WTC11 (cell line): ENCODE measurements around the gene WWOX. TPM values are rescaled to one million over a fixed set of nuclear protein-coding genes. Genes with fewer than 3 reads are reported as not detected.

ENCODE experiments used
- ATAC-seq: fragments of 200-7000 bp; cut with Tn5 transposase; 2 replicates; pipeline ENCODE4 v1.10.0; 2021; ENCODE audit warnings: mild to moderate bottlenecking, moderate library complexity
- CTCF ChIA-PET: fragments of 300-600 bp; sonication (Branson Sonifier 250); formaldehyde crosslinking; loops from one replicate; lab custom pipeline; 2021; ENCODE audit warnings: antibody characterized with exemption; lab: Charles Lee
- POLR2A ChIA-PET: fragments of 350-600 bp; sonication (Branson Sonifier 250); formaldehyde crosslinking; loops from one replicate; lab custom pipeline; 2021; ENCODE audit warnings: antibody characterized with exemption; lab: Charles Lee
- DNase-seq: peaks from one replicate; pipeline ENCODE4 v3.0.0; 2021; ENCODE audit warnings: low spot score
- H3K27ac Mint-ChIP-seq: 2 replicates; pipeline ENCODE4 v1.8.0; 2021; ENCODE audit warnings: mixed read lengths
- H3K27me3 Mint-ChIP-seq: 2 replicates; pipeline ENCODE4 v1.8.0; 2021; ENCODE audit warnings: low read depth, mild to moderate bottlenecking, moderate library complexity, mixed read lengths
- H3K36me3 Mint-ChIP-seq: 2 replicates; pipeline ENCODE4 v1.8.0; 2021; ENCODE audit warnings: mixed read lengths
- H3K4me1 Mint-ChIP-seq: 2 replicates; pipeline ENCODE4 v1.8.0; 2022; ENCODE audit warnings: mixed read lengths
- H3K4me3 Mint-ChIP-seq: 2 replicates; pipeline ENCODE4 v1.8.0; 2021; ENCODE audit warnings: mild to moderate bottlenecking, moderate library complexity, mixed read lengths
- H3K9me3 Mint-ChIP-seq: 2 replicates; pipeline ENCODE4 v1.8.0; 2021; ENCODE audit warnings: mixed read lengths
- ATF1 ChIP-seq: sonication (generic); formaldehyde crosslinking; IDR thresholded peaks from 2 replicates; pipeline ENCODE4 v1.8.1; 2023; ENCODE audit warnings: mild to moderate bottlenecking, moderate library complexity, missing genetic modification reagents
- ATF6 ChIP-seq: sonication (generic); formaldehyde crosslinking; IDR thresholded peaks from 2 replicates; pipeline ENCODE4 v1.8.1; 2023; ENCODE audit warnings: mild to moderate bottlenecking, missing genetic modification reagents
- FOXK1 ChIP-seq: sonication (generic); formaldehyde crosslinking; IDR thresholded peaks from 2 replicates; pipeline ENCODE4 v1.8.0; 2022; ENCODE audit warnings: mild to moderate bottlenecking, moderate library complexity, missing genetic modification reagents
- JUN ChIP-seq: sonication (generic); formaldehyde crosslinking; IDR thresholded peaks from 2 replicates; pipeline ENCODE4 v1.8.0; 2023; ENCODE audit warnings: mild to moderate bottlenecking, missing genetic modification reagents
- NFATC4 ChIP-seq: fragments of 250-450 bp; sonication (Bioruptor Pico); IDR thresholded peaks from 2 replicates; pipeline ENCODE4 v1.9.0; 2021; ENCODE audit warnings: mild to moderate bottlenecking
- NR3C1 ChIP-seq: sonication (generic); formaldehyde crosslinking; conservative IDR thresholded peaks from 2 replicates; pipeline ENCODE4 v1.8.1; 2023; ENCODE audit warnings: low read depth, mild to moderate bottlenecking, missing genetic modification reagents
- PRDM15 ChIP-seq: sonication (generic); formaldehyde crosslinking; IDR thresholded peaks from 2 replicates; pipeline ENCODE4 v1.8.0; 2022; ENCODE audit warnings: missing genetic modification reagents
- TP53 ChIP-seq: sonication (generic); formaldehyde crosslinking; IDR thresholded peaks from 2 replicates; pipeline ENCODE4 v1.8.1; 2023; ENCODE audit warnings: mild to moderate bottlenecking, missing genetic modification reagents
- ZBTB21 ChIP-seq: sonication (generic); formaldehyde crosslinking; IDR thresholded peaks from 2 replicates; pipeline ENCODE4 v1.8.1; 2023; ENCODE audit warnings: mild to moderate bottlenecking, missing genetic modification reagents, borderline replicate concordance
- ZNF232 ChIP-seq: sonication (generic); formaldehyde crosslinking; IDR thresholded peaks from 2 replicates; pipeline ENCODE4 v1.8.0; 2022; ENCODE audit warnings: mild to moderate bottlenecking, missing genetic modification reagents
- ZNF281 ChIP-seq: sonication (generic); formaldehyde crosslinking; IDR thresholded peaks from 2 replicates; pipeline ENCODE4 v1.8.0; 2023; ENCODE audit warnings: mild to moderate bottlenecking, missing genetic modification reagents
- ZNF671 ChIP-seq: fragments of 250-450 bp; sonication (Bioruptor Pico); IDR thresholded peaks from 2 replicates; pipeline ENCODE4 v1.8.0; 2021; ENCODE audit warnings: mild to moderate bottlenecking
- total RNA-seq: library from RNA; stranded (reverse); gene quantifications from 3 replicates; pipeline ENCODE4 v1.2.3, GENCODE V29; 2021

The WWOX gene
- total RNA-seq, 1 experiment from 2014 or later: 15.7 TPM

GRCh38 chr16:78363843-78364555 lies 264.5 kb downstream of the WWOX start:
- no peak overlapping the region for H3K27ac Mint-ChIP-seq

More at GRCh38 chr16:78363843-78364555, 264.5 kb downstream of the WWOX start:
- Mint-ChIP-seq H3K4me1 (peaks cover 4% of the 10 kb centered on the region; the same call in 1 of the 2 replicates), H3K27me3 (no peaks in the 10 kb centered on the region), H3K36me3 (no peaks in the 10 kb centered on the region), H3K4me3 (no peak overlapping the region), H3K9me3 (no peaks in the 10 kb centered on the region)
- ATAC-seq (peak; percentile 79), DNase-seq (peak; percentile 11)
- POLR2A ChIA-PET: no interaction called here
- no peak for TF ChIP-seq FOXK1 (CRISPR knock-in tag)
- TF ChIP-seq ZNF232 (CRISPR knock-in tag): no peak
- no peak for TF ChIP-seq ATF6 (CRISPR knock-in tag)
- TF ChIP-seq ZNF671 (CRISPR knock-in tag): no peak
- no peak for TF ChIP-seq ZBTB21 (CRISPR knock-in tag)
- no peak for TF ChIP-seq NR3C1 (CRISPR knock-in tag)
- TF ChIP-seq NFATC4 (CRISPR knock-in tag): no peak
- no peak for TF ChIP-seq PRDM15 (CRISPR knock-in tag)
- TF ChIP-seq ZNF281 (CRISPR knock-in tag): no peak
- no peak for TF ChIP-seq TP53 (CRISPR knock-in tag)
- TF ChIP-seq ATF1 (CRISPR knock-in tag): no peak
- no peak for TF ChIP-seq JUN (CRISPR knock-in tag)
- CTCF ChIA-PET: interaction anchor here (0.6 to 1.0 kb wide), 4 partner anchors 114 to 1238 kb away, joined by 3 read pairs; no protein-coding TSS in a partner anchor
